ENCODE data around the gene BAG3.
"Not testable (repeated sequence)": the region's sequence is repeated elsewhere in the genome, so short reads cannot be mapped to it uniquely, and the experiment has no call there.

The BAG3 gene

DNA sequence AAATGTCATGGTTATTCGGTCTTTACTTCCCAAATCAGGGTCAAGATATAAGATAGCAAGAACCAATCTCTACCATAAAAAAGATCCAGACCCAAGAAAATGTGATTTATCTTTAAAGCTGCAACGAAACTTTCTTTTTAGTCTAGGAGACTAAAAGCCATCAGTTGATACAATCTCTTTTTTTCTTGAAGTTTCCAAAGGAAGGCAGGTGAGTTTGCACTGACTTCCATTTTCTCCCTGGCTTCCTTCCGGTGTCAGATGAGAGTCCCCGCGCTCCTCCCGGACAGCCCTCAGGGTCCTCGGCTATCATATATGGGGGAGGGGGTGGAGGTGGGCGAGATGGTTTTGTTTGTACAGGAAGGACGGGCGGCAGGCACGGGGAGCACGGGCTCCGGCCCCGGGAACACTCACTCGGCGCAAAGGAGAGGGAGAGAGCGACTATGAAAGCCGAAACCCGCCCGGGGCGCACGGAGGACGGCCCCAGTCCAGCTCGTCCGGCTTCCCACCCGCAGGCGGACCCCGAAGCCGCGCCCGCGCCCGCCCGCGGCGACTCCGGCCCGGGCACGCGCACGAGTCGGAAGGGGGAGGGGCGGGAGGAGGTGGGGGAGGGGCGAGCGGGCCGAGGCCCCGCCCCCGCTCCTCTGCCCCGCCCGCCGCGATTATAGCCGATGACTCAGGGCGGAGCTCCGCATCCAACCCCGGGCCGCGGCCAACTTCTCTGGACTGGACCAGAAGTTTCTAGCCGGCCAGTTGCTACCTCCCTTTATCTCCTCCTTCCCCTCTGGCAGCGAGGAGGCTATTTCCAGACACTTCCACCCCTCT is at the start of gene BAG3:
TSS of gene BAG3 (plus strand) at position 689 of the 822 bp plus-strand sequence. CDS start 296 bp downstream, outside the sequence.
- peak; percentile 79 for DNase-seq

GRCh38 chr10:119602241-119603095 is 48.7 kb upstream of the BAG3 start:
- DNase-seq = peak; percentile 27

DNA sequence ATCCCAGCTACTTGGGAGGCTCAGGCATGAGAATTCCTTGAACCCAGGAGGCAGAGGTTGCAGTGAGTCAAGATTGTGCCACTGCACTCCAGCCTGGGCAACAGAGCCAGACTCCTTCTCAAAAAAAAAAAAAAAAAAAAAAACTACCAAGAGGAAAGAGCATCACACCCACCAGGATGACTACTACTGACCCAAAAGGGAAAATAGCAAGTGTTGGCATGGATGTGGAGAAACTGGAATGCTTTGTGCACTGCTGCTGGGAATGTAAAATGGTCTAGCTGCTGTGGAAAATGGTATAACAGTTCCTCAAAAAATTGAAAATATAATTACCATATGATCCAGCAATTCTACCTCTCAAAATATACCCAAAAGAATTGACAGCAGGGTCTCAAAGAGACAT is 46.7 kb upstream of the BAG3 start:
- no peak for DNase-seq

GRCh38 chr10:119608316-119609155 is 42.6 kb upstream of the BAG3 start:
- peak; percentile 40 for DNase-seq

DNA sequence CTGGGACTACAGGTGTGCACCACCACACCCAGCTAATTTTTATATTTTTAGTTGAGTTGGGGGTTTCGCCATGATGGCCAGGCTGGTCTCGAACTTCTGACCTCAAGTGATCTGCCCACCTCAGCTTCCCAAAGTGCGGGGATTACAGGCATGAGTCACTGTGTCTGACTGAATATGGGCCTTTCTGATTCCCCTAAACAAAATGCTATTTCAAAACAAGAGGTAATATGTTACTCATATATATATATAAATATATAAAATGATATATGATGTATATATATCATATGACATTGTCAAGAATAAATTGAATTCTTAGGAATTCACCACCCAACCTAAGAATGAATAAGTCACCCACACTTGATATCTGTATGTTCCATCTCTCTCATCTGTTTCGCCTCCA is 41.7 kb upstream of the BAG3 start:
- DNase-seq = no peak

DNA sequence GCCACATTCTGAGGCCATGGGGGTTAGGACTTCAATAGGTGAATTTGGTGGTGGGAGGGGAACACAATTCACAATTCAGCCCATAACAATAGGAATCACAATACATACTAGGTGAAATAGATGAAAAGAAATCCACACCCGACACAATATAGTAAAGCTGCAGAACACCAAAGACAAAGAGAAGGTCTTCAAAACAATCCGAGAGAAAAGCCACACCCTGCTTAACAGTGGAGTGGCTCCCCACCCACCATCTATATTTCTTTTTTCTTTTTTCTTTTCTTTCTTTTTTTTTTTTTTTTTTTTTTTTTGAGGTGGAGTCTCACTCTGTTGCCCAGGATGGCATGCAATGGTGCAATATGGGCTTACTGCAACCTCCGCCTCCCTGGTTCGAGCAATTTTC is 39.7 kb upstream of the BAG3 start:
- DNase-seq = no peak

DNA sequence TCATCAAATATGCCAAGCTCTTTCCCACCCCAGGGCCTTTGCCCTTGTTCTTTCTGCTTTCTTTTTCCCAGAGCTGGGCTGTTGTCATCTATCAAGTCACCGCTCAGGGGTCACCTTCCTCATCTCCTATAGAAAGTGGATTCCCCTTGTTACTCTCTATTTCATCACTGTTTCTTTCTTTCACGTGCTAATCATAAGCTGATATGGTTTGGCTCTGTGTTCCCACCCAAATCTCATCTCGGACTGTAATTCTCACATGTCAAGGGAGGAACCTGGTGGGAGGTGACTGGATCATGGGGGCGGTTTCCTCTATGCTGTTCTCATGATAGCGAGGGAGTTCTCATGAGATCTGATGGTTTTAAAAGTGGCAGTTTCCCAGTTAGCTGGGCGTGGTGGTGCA is 37.4 kb upstream of the BAG3 start:
- no peak for DNase-seq

- DNase-seq = no peak
These were observed 36.5 kb upstream of the BAG3 start for GRCh38 chr10:119614686-119615085.

DNA sequence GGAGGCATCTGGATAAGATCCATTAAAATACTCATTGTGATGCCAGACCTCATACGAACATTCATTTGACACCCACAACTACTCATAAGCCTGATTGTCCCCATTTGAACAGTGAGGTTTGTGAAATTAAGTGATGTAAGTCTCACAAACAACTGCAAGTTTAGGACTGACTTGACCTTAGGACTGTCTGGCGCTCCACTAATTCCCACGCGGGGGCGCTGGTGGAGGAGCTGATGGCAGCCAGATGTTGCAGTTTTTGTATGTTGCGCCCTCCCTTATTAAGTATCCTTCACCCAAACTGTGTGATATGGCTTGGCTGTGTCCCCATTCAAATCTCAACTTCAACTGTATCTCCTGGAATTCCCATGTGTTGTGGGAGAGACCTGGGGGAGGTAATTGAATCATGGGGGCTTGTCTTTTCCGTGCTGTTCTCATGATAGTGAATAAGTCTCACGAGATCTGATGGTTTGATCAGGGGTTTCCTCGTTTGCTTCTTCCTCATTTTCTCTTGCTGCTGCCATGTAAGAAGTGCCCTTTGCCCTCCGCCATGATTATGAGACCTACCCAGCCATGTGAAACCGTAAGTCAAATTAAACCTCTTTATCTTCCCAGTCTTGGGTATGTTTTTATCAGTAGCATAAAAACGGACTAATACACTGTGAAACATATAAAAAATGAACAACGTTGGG is 34.2 kb upstream of the BAG3 start:
- DNase-seq = peak; percentile 18

DNA sequence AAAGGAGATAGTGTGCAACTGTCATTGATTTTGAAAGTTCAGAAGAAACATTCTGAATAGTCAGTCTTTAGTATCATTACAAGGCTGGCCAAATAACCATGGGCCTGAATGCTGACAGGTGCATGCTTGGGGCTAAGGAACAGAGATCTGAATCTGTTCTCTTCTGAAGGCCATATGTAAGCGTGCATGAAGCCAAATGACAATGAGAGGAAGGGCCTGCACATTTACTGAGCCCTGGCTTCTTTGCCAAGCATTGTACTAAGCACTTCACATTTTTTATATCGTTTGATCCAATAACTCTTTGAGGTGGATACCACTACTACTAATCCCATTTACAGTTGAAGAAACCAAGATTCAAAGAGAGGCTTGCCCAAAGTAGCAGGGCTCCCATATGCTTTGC is 32.0 kb upstream of the BAG3 start:
- no peak for DNase-seq

DNA sequence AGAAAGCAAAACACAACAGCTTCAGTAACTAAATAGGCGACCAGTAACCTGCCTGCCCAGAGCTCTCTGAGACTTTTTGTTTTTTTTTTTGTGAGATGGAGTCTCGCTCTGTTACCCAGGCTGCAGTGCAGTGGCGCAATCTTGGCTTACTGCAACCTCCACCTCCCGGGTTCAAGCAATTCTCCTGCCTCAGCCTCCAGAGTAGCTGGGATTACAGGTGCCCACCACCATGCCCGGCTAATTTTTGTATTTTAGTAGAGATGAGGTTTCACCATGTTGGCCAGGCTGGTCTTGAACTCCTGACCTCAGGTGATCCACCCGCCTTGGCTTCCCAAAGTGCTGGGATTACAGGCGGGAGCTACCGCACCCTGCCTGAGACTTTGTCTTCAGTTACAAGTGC is 31.4 kb upstream of the BAG3 start:
- not testable (repeated sequence) for DNase-seq

DNA sequence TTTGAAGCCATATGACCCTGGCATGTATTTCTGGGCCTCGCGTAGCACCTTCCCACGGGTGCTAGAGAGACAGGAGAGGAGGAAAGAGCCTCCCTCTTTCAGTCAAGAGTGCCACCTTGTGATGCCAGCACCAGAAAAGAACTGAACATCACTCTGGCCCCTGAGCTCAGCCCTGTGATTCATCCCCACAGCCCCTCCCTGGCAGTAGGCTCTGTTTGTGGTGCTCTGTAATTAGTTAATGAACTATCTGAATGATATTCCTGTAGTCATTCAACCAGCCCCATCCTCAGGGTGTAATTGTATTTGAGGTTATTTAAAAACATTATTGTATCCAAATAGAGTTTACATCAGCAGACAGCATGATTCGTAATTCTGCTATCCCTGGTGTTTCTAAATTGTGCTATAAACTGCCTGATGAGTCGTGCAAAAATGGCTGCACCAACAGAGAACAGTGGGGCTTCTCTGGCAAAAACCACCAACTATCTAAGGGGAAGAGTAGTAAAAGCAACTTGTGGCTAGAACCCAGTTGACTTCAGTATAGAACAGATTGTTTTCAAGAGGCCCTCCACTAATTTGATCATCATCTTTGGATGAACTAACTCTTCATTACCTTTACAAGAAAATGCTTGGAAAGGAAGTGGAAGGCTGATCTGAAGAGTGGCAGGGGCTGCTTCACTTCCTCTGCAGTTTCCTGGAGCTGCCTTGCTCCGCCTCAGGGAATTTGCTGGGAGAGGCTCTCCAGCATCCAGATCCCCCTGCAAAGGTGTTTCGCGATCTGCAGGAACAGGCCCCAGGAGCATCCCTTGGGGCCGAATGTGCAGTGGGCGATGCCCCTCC is 30.7 kb upstream of the BAG3 start:
- no peak for DNase-seq

DNA sequence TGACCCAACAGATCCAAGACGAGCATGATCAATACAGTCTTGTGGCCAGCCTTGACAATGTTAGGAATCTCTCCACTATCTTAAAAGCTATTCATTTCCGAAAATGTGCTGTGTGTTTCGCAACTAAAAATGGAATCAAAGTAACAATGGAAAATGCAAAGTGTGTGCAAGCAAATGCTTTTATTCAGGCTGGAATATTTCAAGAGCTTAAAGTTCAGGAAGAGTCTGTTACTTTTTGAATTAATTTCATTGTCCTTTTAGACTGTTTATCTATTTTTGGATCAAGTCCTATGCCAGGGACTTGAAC is 30.1 kb upstream of the BAG3 start:
- DNase-seq = no peak

DNA sequence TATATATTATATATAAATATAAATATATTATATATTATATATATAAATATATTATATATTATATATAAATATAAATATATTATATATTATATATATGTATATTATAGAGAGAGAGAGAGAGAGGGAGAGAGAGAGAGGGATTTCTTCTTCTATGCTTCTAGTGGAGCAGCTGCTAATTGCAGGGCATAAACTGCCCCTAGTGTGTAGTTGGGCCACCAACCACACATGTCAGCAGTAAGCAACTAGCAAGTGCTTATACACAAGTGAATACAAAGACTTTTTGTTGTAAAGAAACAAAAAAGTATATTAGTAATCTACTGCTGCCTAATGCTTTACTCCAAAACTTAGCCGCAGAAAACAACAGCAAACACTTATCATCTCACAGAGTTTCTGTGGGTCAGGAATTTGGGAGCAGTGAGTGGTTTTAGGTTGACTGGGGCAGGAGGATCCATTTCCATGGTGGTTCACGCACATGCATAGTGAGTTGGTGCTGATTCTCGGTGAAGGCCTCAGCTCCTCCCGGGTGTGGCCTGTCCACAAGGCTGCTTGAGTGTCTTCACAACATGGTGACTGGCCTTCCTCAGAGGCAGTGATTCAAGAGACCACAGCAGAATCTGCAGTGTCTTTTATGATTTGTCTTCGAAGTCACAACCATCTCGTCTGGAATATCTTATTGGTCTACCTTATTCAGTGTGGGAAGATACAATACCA is 25.5 kb upstream of the BAG3 start:
- no peak for DNase-seq

- DNase-seq = no peak
These were observed 20.9 kb upstream of the BAG3 start for GRCh38 chr10:119630300-119630699.

DNA sequence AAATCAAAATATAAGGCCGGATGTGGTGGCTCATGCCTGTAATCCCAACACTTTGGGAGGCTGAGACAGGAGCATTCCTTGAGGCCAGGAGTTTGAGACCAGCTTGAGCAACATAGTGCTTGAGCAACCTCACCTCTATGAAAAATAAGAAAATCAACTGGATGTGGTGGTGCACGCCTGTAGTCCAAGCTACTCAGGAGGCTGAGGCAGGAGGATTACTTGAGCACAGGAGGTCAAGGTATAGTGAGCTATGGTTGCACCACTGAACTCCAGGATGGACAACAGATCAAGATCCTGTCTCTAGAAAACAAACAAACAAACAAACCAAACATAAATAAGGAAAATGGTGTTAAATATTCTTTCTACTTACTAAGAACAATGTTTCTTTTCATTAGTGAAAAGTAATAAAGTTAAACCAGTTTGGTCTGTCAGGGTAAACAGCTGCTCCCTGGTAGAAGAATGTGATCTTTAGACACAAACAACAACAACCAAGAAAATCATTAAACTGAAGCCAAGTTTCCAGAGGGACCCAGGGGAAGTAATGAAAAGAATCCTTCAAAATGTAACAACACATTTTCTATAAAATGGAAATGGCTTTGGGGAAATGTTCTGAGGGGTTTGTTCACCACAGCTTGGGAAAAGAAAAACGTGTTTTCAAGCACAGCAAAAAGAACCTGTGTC is 17.5 kb upstream of the BAG3 start:
- no peak for DNase-seq

DNA sequence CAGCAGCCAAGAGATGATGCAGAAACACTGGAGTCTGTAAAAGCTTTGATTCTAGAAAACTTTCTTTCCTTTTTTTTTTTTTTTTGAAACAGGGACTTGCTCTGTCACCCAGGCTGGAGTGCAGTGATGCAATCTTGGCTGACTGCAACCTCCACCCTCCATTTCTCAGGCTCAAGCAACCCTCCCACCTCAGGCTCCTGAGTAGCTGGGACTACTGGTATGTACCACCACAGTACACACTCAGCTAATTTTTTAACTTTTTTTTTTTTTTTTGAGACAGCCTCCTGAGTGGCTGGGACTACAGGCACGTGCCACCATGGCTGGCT is 17.0 kb upstream of the BAG3 start:
- DNase-seq = no peak

DNA sequence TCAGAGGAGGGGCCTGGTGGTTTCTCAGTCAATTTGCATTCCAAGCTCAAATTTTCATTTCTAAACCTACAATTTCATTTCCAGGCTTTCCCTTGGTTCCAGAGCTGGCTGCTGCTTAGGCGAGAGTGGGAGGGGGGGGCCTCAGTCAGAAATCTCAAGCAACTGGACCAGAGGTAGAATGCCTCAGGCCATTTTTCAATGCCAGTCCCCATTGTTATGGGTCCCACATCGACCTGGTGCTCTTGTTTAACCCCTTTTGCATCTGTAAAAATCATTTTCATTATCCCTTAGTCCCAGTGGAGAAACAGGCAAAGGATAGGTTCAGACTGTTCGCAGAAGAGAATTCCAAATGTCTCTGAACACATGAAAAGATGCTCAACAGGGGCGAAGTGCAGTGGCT is 13.5 kb upstream of the BAG3 start:
- no peak for DNase-seq

GRCh38 chr10:119638982-119639381 is 12.2 kb upstream of the BAG3 start:
- DNase-seq = no peak

DNA sequence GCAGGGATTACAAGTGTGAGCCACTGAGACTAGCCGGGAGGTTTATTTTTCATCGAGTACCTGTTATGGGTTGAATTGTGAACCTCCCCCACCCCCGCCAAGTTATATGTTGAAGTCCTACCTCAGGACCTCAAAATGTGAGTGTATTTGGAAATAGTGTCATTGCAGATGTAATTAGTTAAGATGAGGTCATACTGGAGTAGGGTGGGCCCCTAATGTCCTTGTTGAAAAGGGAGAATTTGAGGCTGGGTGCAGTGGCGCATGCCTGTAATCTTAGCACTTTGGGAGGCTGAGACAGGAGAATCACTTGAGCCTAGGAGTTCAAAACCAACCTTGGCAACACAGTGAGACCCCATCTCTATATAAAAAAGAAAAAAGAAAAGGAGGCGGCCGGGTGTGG is 10.8 kb upstream of the BAG3 start:
- no peak for DNase-seq
